ENCODE results near the gene SMAD2. TPM values are rescaled to one million over a fixed set of nuclear protein-coding genes. Genes with fewer than 3 reads are reported as not detected.

Gene SMAD2
- total and polyA plus RNA-seq, 12 donors: 20.9 to 270 (median 140) TPM

- intact Hi-C loops (cut with DNase I): no loop called here
- Histone ChIP-seq H3K27me3 (no peaks in the 10 kb centered on the region), H3K9me3 (replicated peaks in 1 of 3) (no peaks in the 10 kb centered on the region), H3K4me1 (replicated peaks in 1 of 2) (no peaks in the 10 kb centered on the region), H3K27ac (no peak overlapping the region), H3K4me3 (no peak overlapping the region), H3K36me3 (replicated peaks in 1 of 2) (no peaks in the 10 kb centered on the region)
- 81 to 87% (median 83%) methylated on average over 11 of the region's 11 CpGs for WGBS, 4 donors
- no peak for DNase-seq
- TF ChIP-seq POLR2A (IDR thresholded peaks at IDR 0.05) (no peak), CTCF (IDR thresholded peaks at IDR 0.05) (no peak)
Observed at GRCh38 chr18:47798366-47798765, 132.1 kb downstream of the SMAD2 start.

GRCh38 chr18:47797126-47797525 lies 133.3 kb downstream of the SMAD2 start:
- no peaks in the 10 kb centered on the region for H3K4me1 ChIP-seq (replicated peaks in 1 of 2)
- WGBS, 4 donors: 87 to 96% (median 90%) methylated on average over 4 to 5 of the region's 5 CpGs
- intact Hi-C loops (cut with DNase I): no loop called here
- H3K36me3 ChIP-seq (replicated peaks in 1 of 2): no peaks in the 10 kb centered on the region
- no peak for DNase-seq
- H3K27me3 ChIP-seq: no peaks in the 10 kb centered on the region
- no peak for TF ChIP-seq CTCF (IDR thresholded peaks at IDR 0.05)
- no peaks in the 10 kb centered on the region for H3K9me3 ChIP-seq (replicated peaks in 1 of 3)
- no peak overlapping the region for H3K27ac ChIP-seq
- no peak overlapping the region for H3K4me3 ChIP-seq

DNA sequence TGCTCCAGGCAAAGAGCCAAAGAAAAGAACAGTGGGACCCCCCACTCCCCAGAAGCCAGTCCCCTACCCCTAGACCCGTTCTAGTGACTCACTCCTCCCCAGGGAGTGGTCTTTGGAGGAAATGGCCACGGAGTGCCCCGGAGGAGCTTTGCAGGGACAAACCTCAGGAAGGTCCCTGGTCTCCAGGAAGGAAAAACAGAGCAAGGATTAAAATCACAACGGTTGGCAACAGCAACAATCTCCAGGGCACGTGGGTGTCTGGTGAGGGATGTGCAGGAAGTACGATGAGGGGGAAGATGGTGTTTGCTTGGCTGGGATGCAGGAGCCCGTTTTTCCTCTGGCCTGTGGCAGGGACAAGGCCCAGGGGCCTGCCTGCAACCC lies 135.0 kb downstream of the SMAD2 start:
- H3K9me3 ChIP-seq (replicated peaks in 1 of 3): no peaks in the 10 kb centered on the region
- no peak overlapping the region for H3K4me3 ChIP-seq
- no peak overlapping the region for H3K27ac ChIP-seq
- TF ChIP-seq CTCF (IDR thresholded peaks at IDR 0.05) (no peak), POLR2A (IDR thresholded peaks at IDR 0.05) (no peak)
- no peaks in the 10 kb centered on the region for H3K36me3 ChIP-seq (replicated peaks in 1 of 2)
- H3K27me3 ChIP-seq: no peaks in the 10 kb centered on the region
- intact Hi-C loops (cut with DNase I): no loop called here
- 43 to 53% (median 47%) methylated on average over 7 of the region's 7 CpGs for WGBS, 4 donors
- H3K4me1 ChIP-seq (replicated peaks in 1 of 2): no peaks in the 10 kb centered on the region
- no peak for DNase-seq

DNA sequence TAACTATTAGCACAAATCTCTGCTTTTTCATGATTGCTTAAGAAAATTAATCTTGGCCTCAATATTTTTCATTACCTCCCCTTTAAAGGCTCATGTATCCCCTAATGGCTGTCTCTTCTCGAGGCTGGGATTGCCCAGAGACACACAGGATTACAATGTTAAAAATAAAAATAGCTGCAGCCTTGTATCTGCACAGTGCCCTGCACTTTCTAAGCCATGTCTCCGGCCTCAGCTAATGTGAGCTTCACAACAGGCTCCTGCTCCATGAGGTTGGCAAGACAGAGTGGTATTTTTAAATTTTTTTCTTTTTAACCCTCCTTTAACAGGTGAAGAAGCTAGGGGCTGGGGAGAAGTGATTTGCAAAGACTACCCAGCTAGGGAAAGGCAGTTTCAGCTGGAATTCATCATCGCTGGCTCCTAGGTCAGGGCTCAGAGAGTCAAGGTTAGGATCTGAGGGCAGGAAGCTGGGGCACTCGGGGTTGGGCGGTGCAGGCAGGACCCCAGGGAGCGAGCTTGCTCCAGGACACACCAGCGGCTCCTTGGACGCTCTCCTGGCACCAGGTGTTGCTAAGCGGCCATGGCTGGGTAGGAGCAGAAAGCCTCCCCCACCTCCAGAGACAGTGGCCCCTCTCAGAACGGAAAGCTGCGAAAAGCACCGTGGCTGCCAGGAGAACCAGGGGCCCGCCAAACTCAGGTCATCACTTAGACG lies 135.6 kb downstream of the SMAD2 start:
- H3K36me3 ChIP-seq (replicated peaks in 1 of 2): no peaks in the 10 kb centered on the region
- DNase-seq: no peak
- no peaks in the 10 kb centered on the region for H3K4me1 ChIP-seq (replicated peaks in 1 of 2)
- no peak for TF ChIP-seq POLR2A (IDR thresholded peaks at IDR 0.05)
- no peak for TF ChIP-seq CTCF (IDR thresholded peaks at IDR 0.05)
- H3K9me3 ChIP-seq (replicated peaks in 1 of 3): no peaks in the 10 kb centered on the region
- no peak overlapping the region for H3K4me3 ChIP-seq
- intact Hi-C loops (cut with DNase I): no loop called here
- no peaks in the 10 kb centered on the region for H3K27me3 ChIP-seq
- H3K27ac ChIP-seq: no peak overlapping the region
- 41 to 55% (median 50%) methylated on average over 13 to 14 of the region's 14 CpGs for WGBS, 4 donors

Data from adrenal gland (tissue), 12 donors.